NCI-H1417 treated with DMSO at 0.1 percent for 48 hours (cell line): ENCODE measurements around the gene TREML1.
"Not testable (repeated sequence)": the region's sequence is repeated elsewhere in the genome, so short reads cannot be mapped to it uniquely, and the experiment has no call there.

ENCODE experiments used
- DNase-seq: peaks from one replicate; lab custom pipeline; 2025; lab: John Stamatoyannopoulos, UW

TREML1 gene, protein sequence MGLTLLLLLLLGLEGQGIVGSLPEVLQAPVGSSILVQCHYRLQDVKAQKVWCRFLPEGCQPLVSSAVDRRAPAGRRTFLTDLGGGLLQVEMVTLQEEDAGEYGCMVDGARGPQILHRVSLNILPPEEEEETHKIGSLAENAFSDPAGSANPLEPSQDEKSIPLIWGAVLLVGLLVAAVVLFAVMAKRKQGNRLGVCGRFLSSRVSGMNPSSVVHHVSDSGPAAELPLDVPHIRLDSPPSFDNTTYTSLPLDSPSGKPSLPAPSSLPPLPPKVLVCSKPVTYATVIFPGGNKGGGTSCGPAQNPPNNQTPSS

DNA sequence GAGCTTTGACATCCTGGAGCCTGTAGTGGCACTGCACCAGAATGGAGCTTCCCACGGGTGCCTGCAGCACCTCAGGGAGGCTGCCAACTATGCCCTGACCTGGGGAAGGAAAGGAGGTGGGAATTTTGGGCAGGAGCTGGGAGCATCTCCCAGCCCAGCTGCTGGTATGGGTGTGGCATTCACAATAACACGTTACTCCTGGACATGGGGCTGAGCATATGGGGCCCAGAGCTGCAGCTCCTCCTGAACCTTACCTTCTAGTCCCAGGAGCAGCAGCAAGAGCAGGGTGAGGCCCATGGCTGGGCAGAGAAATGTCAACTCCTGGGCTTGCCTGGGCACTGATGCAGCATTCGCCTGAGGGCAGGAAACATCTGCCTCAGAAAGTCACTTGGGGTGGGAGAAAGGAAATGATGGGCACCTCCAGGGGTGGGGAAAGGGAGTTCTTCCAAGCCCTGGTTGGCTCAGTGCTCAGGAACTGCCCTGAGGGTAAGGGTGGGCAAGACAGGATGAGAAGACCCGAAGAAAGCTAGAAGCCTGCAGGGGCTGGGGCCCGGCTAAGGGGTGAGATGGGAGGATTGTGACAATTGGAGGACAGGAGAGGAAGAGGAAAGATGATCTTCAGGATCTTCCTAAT lies at the start of gene TREML1:
Gene TREML1 (minus strand): TSS at position 356 of the 634 bp plus-strand sequence. CDS start 59 bp downstream, at position 297.
- no peak for DNase-seq

DNA sequence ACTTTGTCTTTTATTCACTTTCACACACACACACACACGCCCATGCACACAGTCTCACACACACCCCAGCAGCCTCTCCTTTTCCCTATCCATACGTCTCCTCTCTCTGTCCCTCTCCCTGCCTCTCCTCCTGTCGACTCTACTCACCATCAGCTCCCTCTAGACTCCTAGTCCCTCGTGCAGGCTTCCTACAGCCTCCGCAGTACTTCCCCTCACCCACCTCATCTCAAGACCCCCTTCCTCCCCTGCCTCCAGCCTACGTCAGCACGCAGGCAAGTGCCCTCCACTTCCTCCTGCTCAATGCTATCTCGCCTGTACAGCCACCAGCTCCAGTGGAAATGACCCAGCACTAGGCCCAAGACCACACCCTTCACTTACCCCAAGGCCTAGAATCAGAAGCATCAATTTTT lies 47.6 kb upstream of the TREML1 start:
- no peak for DNase-seq

DNA sequence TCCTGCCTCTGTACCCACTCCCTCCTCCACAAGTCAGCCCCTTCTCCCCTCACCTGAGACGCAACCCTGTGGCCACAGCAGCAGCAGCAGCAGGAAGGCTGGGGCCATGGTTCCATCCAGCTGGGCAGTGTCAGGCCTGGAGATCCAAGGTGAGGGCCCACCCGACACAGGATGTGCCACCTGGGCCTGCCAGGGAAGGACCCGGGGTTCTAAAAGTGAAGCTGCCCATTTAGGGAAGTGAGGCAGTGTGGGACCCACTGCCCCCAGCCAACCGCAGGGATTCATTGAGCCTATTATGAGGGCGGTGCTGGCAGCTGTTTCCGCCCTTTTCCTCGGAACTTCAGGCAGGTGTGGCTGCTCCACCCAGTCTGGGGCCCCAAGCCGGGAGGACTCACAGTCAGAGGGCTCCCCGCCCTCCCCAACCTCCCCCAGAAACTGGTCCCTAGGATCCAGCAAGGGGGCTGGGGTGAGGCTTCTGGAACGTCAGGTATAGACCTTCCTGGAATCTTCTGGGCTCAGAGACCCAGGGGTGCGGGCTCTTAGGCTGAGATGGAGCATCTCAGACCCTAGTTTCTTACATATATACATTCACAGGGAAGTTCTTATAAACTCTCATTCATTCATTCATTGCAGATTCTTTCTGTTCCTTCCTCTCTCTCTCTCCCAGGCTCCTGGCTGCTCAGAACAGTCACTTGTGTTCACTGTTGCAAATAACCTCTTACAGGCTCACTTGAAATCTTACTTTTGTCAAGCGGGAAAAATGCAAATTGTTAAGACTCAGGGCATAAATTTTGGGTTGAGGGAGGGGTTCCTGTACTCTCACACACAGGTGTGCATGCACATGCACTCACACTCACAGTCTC lies 47.0 kb upstream of the TREML1 start, which contains the start of gene TREML2:
Gene TREML2 (minus strand): TSS at position 249 of the 863 bp plus-strand sequence. CDS start 141 bp downstream, at position 108.
- DNase-seq = no peak

DNA sequence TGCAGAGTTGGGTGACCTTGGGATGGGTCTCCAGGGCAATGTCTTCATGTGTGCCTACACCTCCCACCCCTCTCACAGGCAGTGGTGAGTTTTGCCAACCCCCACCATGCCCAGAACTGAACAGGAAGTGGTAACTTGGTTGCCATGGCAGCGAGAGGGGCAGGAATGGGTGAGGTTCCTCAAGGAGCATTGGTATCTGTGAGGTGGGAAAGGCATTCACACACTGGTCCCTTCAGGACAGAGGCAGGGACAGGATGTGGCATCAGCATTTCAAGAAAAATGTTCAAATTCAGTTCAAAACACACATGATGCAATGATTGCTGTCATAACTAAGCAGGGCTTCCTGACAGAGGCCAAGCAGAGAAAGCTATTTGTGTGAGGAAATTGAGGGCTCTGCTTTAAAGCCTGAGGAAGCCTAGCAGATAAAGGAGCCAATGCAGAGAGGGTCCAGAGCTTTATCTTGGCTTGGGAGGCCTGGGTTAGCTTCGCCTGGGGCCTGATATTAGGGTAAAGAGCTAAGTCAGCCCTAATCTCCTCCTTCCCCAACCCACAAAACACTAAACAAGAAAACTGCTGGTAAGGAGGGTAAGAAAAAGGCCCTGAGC lies 46.3 kb upstream of the TREML1 start:
- no peak for DNase-seq

GRCh38 chr6:41199552-41200246 lies 45.6 kb upstream of the TREML1 start:
- DNase-seq = no peak

DNA sequence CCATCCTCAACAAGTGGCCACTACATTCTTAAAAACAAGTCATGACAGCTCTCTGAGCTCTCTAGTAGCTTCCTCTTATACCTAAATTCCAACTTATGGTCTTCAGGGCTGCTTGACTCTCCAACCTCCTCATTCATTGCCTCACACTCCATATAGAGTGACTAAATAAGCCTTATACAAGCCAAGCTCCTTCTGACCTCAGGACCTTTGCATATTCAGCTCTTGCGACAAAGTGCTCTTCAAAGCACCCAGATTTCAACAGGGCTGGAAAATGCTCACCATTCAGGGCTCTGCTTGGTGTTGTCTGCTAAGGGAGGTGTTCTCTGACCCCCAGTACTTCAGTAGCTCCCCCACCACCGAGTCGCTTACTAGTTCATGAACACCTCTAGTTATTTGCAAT lies 43.1 kb upstream of the TREML1 start:
- DNase-seq = no peak

- DNase-seq = no peak
These were observed 40.2 kb upstream of the TREML1 start for GRCh38 chr6:41194386-41194785.

- no peak for DNase-seq
These were observed 39.7 kb upstream of the TREML1 start for GRCh38 chr6:41193884-41194283.

GRCh38 chr6:41193171-41193734 lies 39.1 kb upstream of the TREML1 start:
- DNase-seq = no peak

GRCh38 chr6:41191569-41191968 lies 37.4 kb upstream of the TREML1 start:
- DNase-seq = no peak

DNA sequence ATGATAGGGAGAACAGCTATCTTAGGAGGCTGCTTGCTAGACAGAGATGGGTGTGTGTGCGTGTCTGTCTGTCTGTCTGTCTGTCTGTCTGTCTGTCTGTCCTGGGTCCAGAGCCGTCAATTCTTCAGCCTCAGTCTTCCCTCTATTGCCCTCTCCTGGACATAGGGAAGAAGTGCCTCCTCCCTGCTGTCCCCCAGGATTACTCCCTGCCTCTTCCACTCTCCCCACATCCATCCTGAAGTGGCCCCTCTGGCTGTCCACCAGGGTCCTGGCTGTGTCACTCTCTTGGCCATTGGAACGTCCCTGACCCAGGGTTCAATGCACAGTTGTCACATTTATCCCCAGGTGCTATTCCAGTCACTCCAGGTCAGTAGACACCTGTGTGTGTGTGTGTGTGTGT lies 36.6 kb upstream of the TREML1 start:
- DNase-seq = no peak

DNA sequence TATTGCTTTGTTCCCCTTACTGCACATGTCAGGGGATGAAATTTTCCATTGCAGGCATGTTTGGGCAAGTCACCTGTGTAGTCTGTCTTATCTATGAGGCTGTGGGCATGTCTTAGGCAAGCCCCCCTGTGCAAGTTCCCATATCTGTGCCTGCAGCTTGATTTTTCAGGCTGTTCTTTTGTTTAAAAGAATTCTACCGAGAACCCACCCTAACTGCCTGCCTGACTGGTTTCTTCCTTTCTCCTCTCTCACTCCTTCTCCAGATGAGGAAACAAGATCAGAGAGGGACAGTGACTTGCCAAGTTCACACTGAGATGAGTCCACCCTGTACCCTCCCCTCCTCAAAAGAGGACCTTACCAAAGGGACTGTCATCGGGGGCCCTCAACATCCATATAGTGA lies 35.8 kb upstream of the TREML1 start:
- DNase-seq = no peak

- not testable (repeated sequence) for DNase-seq
These were observed 34.9 kb upstream of the TREML1 start for GRCh38 chr6:41189046-41189445.

DNA sequence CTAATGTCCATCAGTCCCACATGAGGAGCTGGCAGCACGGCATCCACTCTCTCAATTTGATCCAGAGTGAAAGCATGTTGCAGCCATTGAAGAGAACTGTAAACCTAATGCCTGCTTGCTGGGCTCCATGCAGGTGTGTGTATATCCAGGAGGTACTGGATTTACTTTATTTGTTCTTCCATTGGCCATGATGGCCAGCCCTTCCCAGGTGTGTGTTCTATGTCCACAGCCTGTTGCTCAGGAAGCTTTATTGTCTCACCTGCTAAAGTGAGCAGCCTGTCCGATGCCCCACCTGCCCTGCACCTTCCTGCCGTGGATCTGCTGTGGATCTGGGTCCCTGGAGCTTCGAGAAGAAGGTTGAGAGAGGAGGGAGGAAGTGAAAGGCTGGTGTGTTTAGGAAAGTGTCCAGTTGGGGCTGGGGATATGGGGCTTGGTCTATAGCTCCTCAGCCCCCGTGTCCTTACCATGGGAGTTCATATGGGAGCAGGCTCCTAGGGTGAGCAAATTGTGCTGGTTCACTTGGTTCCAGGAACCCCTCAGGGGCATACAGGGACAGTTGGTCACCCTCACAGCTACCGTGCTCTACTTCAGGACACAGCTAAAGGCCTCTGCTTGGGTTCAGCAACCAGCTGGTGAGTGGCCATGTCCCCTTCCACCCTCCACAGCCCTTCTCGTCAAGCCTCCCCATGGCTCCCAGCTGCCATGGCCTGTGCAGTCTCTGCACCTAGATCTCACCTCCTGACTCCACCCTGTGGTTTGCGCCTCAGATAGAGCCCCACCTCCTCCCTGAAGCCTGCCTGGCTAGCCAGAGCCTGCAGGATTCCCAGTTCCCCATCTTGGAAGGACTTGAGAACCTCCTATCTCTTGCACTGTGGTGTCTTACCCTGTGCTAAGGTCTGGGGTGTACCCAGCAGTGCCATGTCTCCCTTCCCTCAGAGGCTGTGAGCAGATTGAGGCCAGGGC lies 34.1 kb upstream of the TREML1 start:
- no peak for DNase-seq

- DNase-seq = no peak
These were observed 31.9 kb upstream of the TREML1 start for GRCh38 chr6:41186031-41186562.

DNA sequence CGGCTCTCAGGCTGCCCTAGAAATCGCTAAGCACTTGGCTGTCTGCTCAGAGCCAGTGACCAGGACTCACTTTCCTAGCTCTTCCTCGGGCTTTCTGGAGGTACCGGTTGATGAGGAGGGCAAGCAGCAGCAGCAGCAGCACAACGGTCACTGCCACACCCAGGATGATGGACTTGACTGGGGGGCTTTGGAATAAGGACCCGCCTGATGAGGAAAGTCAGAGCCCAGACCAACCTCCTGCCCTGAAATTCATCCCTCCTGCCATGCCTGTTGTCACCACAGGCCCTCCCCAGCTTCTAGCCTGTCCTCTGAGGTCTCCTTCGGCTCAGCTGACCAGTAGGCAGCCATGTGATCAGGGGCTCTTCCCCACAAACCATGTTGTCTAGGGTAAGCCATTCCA lies 30.6 kb upstream of the TREML1 start:
- no peak for DNase-seq

DNA sequence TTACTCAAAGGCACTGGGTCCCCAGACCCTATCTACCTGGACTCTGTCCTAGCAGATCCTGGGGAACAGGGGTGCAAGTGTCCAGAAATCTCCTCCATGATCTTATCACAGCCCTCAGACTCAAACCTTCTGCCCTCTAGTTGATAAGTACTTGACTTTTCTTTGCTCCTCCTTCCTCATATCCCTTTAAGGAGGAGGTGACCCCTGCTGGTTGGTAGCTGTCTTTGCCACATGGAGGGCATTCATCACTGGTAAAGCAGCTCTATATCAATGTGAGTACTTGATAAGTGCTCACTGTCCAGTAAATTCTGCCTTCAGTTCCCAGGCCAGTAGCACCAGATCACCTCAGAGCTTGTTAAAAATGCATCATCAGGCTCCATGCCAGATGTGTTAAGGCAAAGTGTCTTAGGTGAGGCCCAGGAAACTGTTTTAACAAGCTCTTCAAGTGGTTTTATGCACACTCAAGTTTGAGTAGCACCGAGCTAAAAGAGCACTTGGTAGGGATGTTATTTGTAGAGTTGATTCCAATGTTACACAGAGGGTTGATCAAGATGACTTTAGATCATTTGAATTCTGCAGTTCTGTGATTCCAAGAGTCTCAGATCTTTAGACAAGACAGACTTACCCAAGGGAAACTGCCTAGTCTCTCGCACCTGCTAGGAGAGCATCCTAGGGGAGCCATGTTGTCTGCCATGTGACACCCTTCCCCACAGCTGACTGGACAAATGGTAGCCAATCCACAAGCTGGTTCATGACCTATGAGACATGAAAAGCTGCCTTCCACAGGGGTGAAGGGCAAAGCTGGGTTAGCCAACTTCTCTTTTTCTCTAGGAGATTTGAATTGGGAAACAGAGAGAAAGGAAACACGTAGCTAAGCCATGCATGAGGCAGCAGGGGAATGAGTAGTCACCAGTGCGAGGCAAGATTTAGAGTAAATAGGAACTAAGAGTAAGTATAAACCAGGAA lies 28.2 kb upstream of the TREML1 start:
- DNase-seq = no peak

- DNase-seq = no peak
These were observed 27.4 kb upstream of the TREML1 start for GRCh38 chr6:41181566-41181965.

DNA sequence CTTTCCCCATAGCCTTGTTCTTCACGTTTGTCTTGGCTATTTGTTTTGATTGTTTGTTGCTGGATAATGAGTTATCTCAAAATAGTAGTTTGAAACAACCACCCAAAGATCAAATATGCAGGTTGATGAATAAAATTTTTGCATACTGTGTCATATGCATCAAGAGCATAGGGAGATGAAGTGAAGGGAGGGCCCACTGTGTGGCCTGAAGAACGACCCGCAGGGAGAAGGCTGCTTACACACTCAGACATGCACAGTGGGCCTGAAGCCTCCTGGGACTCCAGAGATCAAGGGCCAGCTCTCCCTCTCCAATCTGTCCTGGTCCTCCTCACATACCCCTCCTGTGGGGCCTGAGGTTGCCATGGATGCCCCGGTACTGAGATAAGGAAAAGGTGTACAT lies 25.0 kb upstream of the TREML1 start:
- DNase-seq = no peak
